ENCODE results near the gene CYGB. TPM values are rescaled to one million over a fixed set of nuclear protein-coding genes. Genes with fewer than 3 reads are reported as not detected.
A peak's percentile ranks its signal among the peaks of the same experiment; 100 is the strongest.
"Not testable (repeated sequence)": the region's sequence is repeated elsewhere in the genome, so short reads cannot be mapped to it uniquely, and the experiment has no call there.

CYGB gene
- total RNA-seq, 2 experiments from 2014 or later = 0.44 to 0.57 TPM

DNA sequence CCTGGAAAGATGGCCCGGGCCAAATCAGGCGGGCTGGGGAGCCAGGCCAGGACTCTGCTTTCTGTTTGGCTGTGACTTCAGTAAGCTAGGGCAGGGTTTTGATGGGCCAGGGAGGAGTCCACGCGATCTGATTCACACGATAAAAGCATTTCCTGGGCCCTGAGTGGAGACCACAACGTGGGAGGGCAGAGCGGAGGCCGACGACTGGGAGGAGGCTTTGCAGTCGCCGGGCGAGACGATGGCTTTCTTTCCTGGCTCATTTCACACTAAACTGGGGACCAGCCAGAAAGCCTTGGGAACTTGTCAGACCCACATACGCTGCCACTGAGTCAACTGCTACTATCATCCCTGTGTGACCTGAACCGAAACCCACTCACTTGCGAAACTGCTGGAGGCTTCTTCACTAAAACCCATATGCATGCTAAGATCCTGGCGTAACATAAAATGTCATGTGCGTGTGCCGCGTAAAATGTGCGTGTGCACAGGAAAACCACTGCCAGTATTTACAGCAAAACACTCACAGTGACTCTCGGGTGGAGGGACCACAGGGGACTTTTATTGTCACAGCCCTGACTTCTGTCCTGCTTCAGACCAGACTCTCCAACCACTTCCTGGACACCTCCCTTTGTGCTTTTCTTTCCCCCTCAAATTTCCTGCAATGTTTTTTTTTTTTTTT is 22.1 kb downstream of the CYGB start:
- Histone ChIP-seq H3K9me2 (ENCODE audit: insufficient read depth, low read length) (no peaks in the 10 kb centered on the region), H3K9me3 (ENCODE audit: low read length) (no peaks in the 10 kb centered on the region), H3K27ac (ENCODE audit: low read depth, low read length, poor library complexity, severe bottlenecking) (no peak overlapping the region), H3K4me3 (ENCODE audit: low read depth, low read length, poor library complexity, severe bottlenecking) (no peak overlapping the region), H3K36me3 (ENCODE audit: insufficient read depth, low read length) (no peaks in the 10 kb centered on the region), H3K4me2 (ENCODE audit: low read length) (peak overlapping the region; percentile 45), H3K4me1 (ENCODE audit: insufficient read depth, low read length, poor library complexity, severe bottlenecking) (peaks cover 10% of the 10 kb centered on the region), H3K79me2 (ENCODE audit: insufficient read depth, low read depth, low read length) (no peaks in the 10 kb centered on the region), H2AFZ (ENCODE audit: low read length) (peak overlapping the region; percentile 86), H4K20me1 (ENCODE audit: insufficient read depth, low read length) (no peaks in the 10 kb centered on the region)
- CTCF ChIA-PET (ENCODE audit: unreplicated experiment) = no interaction called here
- no TSS peak for BruUV-seq (replicated peaks)
- intact Hi-C loops (cut with micrococcal nuclease; ENCODE audit: unreplicated experiment) = no loop called here
- no peak for DNase-seq (ENCODE audit: low spot score)
- POLR2A ChIA-PET = interaction anchor here (0.7 to 1.0 kb wide), 2 partner anchors 7 to 31 kb away, joined by 3 read pairs; no protein-coding TSS in a partner anchor
- TF ChIP-seq, protein P1, sequence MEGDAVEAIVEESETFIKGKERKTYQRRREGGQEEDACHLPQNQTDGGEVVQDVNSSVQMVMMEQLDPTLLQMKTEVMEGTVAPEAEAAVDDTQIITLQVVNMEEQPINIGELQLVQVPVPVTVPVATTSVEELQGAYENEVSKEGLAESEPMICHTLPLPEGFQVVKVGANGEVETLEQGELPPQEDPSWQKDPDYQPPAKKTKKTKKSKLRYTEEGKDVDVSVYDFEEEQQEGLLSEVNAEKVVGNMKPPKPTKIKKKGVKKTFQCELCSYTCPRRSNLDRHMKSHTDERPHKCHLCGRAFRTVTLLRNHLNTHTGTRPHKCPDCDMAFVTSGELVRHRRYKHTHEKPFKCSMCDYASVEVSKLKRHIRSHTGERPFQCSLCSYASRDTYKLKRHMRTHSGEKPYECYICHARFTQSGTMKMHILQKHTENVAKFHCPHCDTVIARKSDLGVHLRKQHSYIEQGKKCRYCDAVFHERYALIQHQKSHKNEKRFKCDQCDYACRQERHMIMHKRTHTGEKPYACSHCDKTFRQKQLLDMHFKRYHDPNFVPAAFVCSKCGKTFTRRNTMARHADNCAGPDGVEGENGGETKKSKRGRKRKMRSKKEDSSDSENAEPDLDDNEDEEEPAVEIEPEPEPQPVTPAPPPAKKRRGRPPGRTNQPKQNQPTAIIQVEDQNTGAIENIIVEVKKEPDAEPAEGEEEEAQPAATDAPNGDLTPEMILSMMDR (conservative IDR thresholded peaks at IDR 0.05; ENCODE audit: low read length) = no peak
- TF ChIP-seq EZH2phosphoT487 (IDR thresholded peaks at IDR 0.05; ENCODE audit: borderline replicate concordance, low read depth, low read length) = no peak

GRCh38 chr17:76514355-76514754 is 23.2 kb downstream of the CYGB start:
- POLR2A ChIA-PET = interaction anchor here (0.7 to 1.0 kb wide), 2 partner anchors 8 to 14 kb away, joined by 3 to 4 read pairs; no protein-coding TSS in a partner anchor
- H3K9me2 ChIP-seq (ENCODE audit: insufficient read depth, low read length); H3K9me3 ChIP-seq (ENCODE audit: low read length); H3K27ac ChIP-seq (ENCODE audit: low read depth, low read length, poor library complexity, severe bottlenecking); H3K36me3 ChIP-seq (ENCODE audit: insufficient read depth, low read length); H4K20me1 ChIP-seq (ENCODE audit: insufficient read depth, low read length); DNase-seq (ENCODE audit: low spot score); H3K79me2 ChIP-seq (ENCODE audit: insufficient read depth, low read depth, low read length); BruUV-seq (replicated peaks); CTCF ChIA-PET (ENCODE audit: unreplicated experiment); H2AFZ ChIP-seq (ENCODE audit: low read length); H3K4me2 ChIP-seq (ENCODE audit: low read length); H3K4me3 ChIP-seq (ENCODE audit: low read depth, low read length, poor library complexity, severe bottlenecking); intact Hi-C loops (cut with micrococcal nuclease; ENCODE audit: unreplicated experiment); H3K4me1 ChIP-seq (ENCODE audit: insufficient read depth, low read length, poor library complexity, severe bottlenecking): not testable (repeated sequence)

DNA sequence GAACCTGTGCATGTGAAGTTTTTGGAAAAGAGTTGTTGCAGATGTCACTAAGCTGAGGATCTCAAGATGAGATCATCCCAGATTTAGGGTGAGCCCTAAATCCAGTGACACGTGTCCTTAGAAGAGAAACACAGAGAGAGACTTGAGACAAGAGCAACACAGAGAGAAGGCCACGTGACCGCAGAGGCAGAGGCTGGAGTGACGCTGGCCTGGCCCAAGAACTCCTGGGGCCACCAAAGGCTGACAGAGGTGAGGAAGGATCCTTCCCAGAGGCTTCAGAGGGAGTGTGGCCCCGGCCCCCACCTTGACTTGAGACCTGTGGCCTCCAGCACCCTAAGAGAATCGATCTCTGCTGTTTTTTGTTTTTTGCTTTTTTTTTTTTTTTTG is 24.2 kb downstream of the CYGB start:
- Histone ChIP-seq H3K79me2 (ENCODE audit: insufficient read depth, low read depth, low read length) (no peaks in the 10 kb centered on the region), H3K4me3 (ENCODE audit: low read depth, low read length, poor library complexity, severe bottlenecking) (no peak overlapping the region), H3K27ac (ENCODE audit: low read depth, low read length, poor library complexity, severe bottlenecking) (no peak overlapping the region), H3K4me1 (ENCODE audit: insufficient read depth, low read length, poor library complexity, severe bottlenecking) (peaks cover 10% of the 10 kb centered on the region), H2AFZ (ENCODE audit: low read length) (no peak overlapping the region), H3K9me3 (ENCODE audit: low read length) (no peaks in the 10 kb centered on the region), H3K9me2 (ENCODE audit: insufficient read depth, low read length) (no peaks in the 10 kb centered on the region), H4K20me1 (ENCODE audit: insufficient read depth, low read length) (no peaks in the 10 kb centered on the region), H3K36me3 (ENCODE audit: insufficient read depth, low read length) (no peaks in the 10 kb centered on the region), H3K4me2 (ENCODE audit: low read length) (no peak overlapping the region)
- POLR2A ChIA-PET = interaction anchor here (2.0 kb wide), 1 partner anchor 15 kb away, joined by 6 read pairs; no protein-coding TSS in a partner anchor
- DNase-seq (ENCODE audit: low spot score) = no peak
- intact Hi-C loops (cut with micrococcal nuclease; ENCODE audit: unreplicated experiment) = no loop called here
- BruUV-seq (replicated peaks) = no TSS peak
- CTCF ChIA-PET (ENCODE audit: unreplicated experiment) = interaction anchor here (0.5 kb wide), 1 partner anchor 10 kb away, joined by 3 read pairs; no protein-coding TSS in a partner anchor
- no peak for TF ChIP-seq EZH2phosphoT487 (IDR thresholded peaks at IDR 0.05; ENCODE audit: borderline replicate concordance, low read depth, low read length)
- TF ChIP-seq, protein P1 (conservative IDR thresholded peaks at IDR 0.05; ENCODE audit: low read length) = no peak
